Uterus (tissue), 4 donors: Measurements from ENCODE around the gene HBEGF. TPM values are rescaled to one million over a fixed set of nuclear protein-coding genes. Genes with fewer than 3 reads are reported as not detected.
A peak's percentile ranks its signal among the peaks of the same experiment; 100 is the strongest.
"Not testable (repeated sequence)": the region's sequence is repeated elsewhere in the genome, so short reads cannot be mapped to it uniquely, and the experiment has no call there.

Experiments
- DNase-seq, 2 donors: peaks; one replicate each; pipeline ENCODE4 v3.0.0-alpha.2; 2019 to 2020
- H3K27ac ChIP-seq, 2 donors: fragments of 200-600 bp; sonication (generic); 1 replicate in 1 of 2; 2 replicates in 1 of 2; pipeline ENCODE4 v1.5.1; 2016 to 2018
- H3K27me3 ChIP-seq, 2 donors: fragments of 200-600 bp; sonication (generic); one replicate each; pipeline ENCODE4 v1.5.1; 2018 to 2019; ENCODE audit warnings: control low read depth in 1 of 2
- H3K36me3 ChIP-seq, 2 donors: fragments of 200-600 bp; sonication (generic); one replicate each; pipeline ENCODE4 v1.5.1; 2019; ENCODE audit warnings: control low read depth in 1 of 2
- H3K4me1 ChIP-seq, 2 donors: fragments of 200-600 bp; sonication (generic); one replicate each; pipeline ENCODE4 v1.5.1; 2018 to 2019; ENCODE audit warnings: control low read depth in 1 of 2
- H3K4me3 ChIP-seq, 2 donors: fragments of 200-600 bp; sonication (generic); 1 replicate in 1 of 2; 2 replicates in 1 of 2; pipeline ENCODE4 v1.5.1; 2018 to 2019; ENCODE audit warnings: mild to moderate bottlenecking in 1 of 2
- H3K9me3 ChIP-seq, 2 donors: fragments of 200-600 bp; sonication (generic); one replicate each; pipeline ENCODE4 v1.5.1; 2019; ENCODE audit warnings: control low read depth in 1 of 2
- POLR2A ChIP-seq, 2 donors: fragments of 450-650 bp; IDR thresholded peaks; one replicate each; pipeline ENCODE4 v1.6.1; 2016; ENCODE audit warnings: antibody characterized with exemption in 2 of 2, mild to moderate bottlenecking in 1 of 2, moderate library complexity in 1 of 2
- intact Hi-C: fragments of 100-400 bp; cut with DNase I; formaldehyde crosslinking; loops from one replicate; pipeline ENCODE4 v1.15.1; 2023; ENCODE audit warnings: low total_unique reads
- total RNA-seq, 4 donors: library from RNA; depleted of rRNA in 3 of 4; stranded (reverse); fragments of >200 nt in 3 of 4; gene quantifications; one replicate each; pipeline versions ENCODE4 v1.1.0 to v1.2.4, GENCODE V29; 2014 to 2023
- TF ChIP-seq, protein P1 (sequence below), 4 experiments: fragments of 200-600 bp in 2 of 4; fragments of 450-650 bp in 2 of 4; sonication (generic) in 2 of 4; IDR thresholded peaks; one replicate each; pipeline ENCODE4 v1.5.1; 2016 to 2019; ENCODE audit warnings: antibody characterized with exemption in 4 of 4, mild to moderate bottlenecking in 2 of 4, moderate library complexity in 1 of 4
- donor health status: DM: yes; HTN: yes; CAD: no.

HBEGF gene
- total RNA-seq, 4 donors from 2014 or later: 0.77 to 24.4 (median 8.4) TPM

DNA sequence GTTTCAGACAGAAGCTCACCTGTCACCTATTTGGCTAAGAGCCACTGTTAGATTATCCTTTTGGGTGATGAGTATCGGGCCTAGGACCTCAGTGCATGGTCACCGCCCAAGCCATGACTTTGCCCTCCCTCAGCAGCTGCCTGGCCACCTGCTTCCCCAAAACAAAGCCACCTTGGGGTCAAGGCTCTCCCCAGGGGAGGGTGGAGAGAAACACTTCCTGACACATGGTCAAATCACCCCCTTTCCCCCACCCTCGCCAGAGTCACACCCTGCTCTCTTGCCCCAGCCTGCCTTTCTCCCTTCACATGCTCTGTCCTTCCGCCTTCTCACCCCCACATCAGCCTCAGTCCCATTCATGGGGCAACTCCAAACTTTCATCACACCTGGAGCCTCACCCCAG is 1.7 kb upstream of the HBEGF start:
- Histone ChIP-seq H3K9me3 (no peaks in the 10 kb centered on the region), H3K4me3 (no peak overlapping the region), H3K27me3 (no peaks in the 10 kb centered on the region), H3K36me3 (no peaks in the 10 kb centered on the region), H3K27ac (no peak overlapping the region), H3K4me1 (peaks cover 0 to 3% of the 10 kb centered on the region in 2 donors)
- DNase-seq: no peak
- no peak for TF ChIP-seq POLR2A (IDR thresholded peaks at IDR 0.05)
- TF ChIP-seq, protein P1, sequence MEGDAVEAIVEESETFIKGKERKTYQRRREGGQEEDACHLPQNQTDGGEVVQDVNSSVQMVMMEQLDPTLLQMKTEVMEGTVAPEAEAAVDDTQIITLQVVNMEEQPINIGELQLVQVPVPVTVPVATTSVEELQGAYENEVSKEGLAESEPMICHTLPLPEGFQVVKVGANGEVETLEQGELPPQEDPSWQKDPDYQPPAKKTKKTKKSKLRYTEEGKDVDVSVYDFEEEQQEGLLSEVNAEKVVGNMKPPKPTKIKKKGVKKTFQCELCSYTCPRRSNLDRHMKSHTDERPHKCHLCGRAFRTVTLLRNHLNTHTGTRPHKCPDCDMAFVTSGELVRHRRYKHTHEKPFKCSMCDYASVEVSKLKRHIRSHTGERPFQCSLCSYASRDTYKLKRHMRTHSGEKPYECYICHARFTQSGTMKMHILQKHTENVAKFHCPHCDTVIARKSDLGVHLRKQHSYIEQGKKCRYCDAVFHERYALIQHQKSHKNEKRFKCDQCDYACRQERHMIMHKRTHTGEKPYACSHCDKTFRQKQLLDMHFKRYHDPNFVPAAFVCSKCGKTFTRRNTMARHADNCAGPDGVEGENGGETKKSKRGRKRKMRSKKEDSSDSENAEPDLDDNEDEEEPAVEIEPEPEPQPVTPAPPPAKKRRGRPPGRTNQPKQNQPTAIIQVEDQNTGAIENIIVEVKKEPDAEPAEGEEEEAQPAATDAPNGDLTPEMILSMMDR (IDR thresholded peaks at IDR 0.05): no peak
- intact Hi-C loops: loop anchor here (5.0 kb wide), 1 partner anchor 106 kb away; no protein-coding TSS in a partner anchor

DNA sequence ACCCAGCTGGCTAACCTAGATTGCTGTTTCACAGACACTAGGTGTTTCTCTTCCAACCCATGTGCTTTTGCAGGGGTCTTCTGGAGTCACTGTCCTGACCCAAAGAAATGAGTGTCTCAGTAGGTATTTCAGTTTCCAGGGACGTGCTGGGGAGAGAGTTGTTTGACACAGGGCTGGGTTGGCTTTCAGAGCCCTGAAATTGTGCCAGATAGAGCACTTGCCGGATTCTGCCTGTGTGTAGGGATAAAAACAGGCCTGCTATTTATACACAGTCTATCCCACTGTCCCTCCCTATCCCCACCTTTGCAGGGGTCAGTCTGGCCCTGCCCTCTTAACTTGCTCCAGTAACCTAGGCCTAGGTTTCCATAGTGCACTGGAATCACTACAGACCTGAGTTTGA is 957 bp upstream of the HBEGF start:
- no peak overlapping the region for H3K4me3 ChIP-seq
- intact Hi-C loops: loop anchor here (5.0 kb wide), 1 partner anchor 105 kb away; no protein-coding TSS in a partner anchor
- no peaks in the 10 kb centered on the region for H3K36me3 ChIP-seq
- peak overlapping the region; percentile 84 to 88 for H3K27ac ChIP-seq
- DNase-seq: no peak
- H3K27me3 ChIP-seq: no peaks in the 10 kb centered on the region
- H3K4me1 ChIP-seq: peaks cover 0 to 3% of the 10 kb centered on the region in 2 donors
- no peak for TF ChIP-seq POLR2A (IDR thresholded peaks at IDR 0.05)
- TF ChIP-seq, protein P1 (IDR thresholded peaks at IDR 0.05): no peak
- H3K9me3 ChIP-seq: no peaks in the 10 kb centered on the region

DNA sequence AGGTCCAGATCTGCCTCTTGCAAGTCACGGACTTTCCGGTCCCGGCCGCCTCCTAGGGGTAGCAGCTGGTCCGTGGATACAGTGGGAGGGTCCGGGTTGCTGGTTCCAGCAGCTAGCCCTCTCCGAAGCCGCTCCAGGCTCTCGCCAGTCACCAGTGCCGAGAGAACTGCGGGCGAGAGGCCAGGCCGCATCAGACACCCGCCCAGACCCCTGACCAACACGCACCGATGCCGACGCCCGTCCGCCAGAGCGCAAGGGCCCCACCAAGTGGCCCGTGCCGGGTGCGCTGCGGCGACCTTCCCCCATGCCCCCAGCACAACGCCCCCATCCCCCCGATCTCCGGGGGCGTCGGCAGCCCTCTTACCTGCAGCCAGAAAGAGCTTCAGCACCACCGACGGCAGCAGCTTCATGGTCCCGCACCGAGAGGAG is 470 bp downstream of the HBEGF start:
- TF ChIP-seq, protein P1 (IDR thresholded peaks at IDR 0.05): peak in 3 of 4 experiments; percentile 47 to 50 (median 48)
- TF ChIP-seq POLR2A (IDR thresholded peaks at IDR 0.05): no peak
- peak; percentile 62 to 67 for DNase-seq
- intact Hi-C loops: loop anchor here (5.0 kb wide), 1 partner anchor 104 kb away; no protein-coding TSS in a partner anchor

DNA sequence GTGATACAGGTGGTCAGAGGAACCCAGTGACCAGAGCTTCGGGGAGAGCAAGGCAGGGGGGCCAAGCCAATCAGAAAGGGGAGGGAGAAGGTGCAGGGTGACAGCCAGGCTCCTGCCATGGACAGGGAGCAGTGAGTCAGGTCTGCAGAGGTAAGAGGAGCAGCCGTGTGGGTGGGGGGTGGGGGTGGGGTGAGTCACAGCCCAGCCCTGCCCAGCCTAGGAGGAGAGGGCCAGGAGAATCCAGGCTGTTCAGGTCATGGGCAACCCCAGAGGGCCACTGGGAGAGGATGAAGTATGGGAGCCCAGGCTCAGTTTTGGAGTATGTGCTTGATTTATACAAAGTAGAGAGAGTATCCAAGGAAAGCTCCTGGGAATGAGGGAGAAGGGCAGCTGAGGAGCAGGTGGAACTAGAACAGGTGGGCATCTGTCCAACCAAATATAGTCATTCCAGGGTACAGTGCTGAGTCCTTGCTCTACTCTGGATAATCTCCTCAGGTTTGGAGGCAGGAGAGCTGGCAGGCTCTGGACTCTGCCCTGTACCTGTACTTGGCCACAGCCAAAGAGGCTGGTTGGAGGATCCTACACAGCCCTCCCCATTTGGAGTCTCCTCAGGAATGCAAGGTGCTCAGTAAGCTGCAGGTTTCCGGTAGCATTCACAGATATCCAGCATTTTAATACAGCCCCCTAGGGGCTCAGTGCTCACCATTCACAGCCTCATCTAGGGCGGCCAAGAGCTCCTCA is 1.6 kb downstream of the HBEGF start:
- Histone ChIP-seq H3K4me1 (peaks cover 0 to 3% of the 10 kb centered on the region in 2 donors), H3K36me3 (no peaks in the 10 kb centered on the region), H3K27ac (peak overlapping the region in 1 of 2 donors; percentile 88), H3K4me3 (peak overlapping the region in 1 of 2 donors; percentile 96), H3K9me3 (no peaks in the 10 kb centered on the region), H3K27me3 (no peaks in the 10 kb centered on the region)
- no peak for DNase-seq
- intact Hi-C loops: loop anchor here (5.0 kb wide), 1 partner anchor 103 kb away; no protein-coding TSS in a partner anchor
- TF ChIP-seq, protein P1 (IDR thresholded peaks at IDR 0.05): no peak
- TF ChIP-seq POLR2A (IDR thresholded peaks at IDR 0.05): no peak

More for the DNA sequence above, 470 bp downstream of the HBEGF start:
- H3K36me3 ChIP-seq: no peaks in the 10 kb centered on the region
- peak overlapping the region; percentile 84 to 88 for H3K27ac ChIP-seq
- peaks cover 0 to 3% of the 10 kb centered on the region in 2 donors for H3K4me1 ChIP-seq
- H3K4me3 ChIP-seq: peak overlapping the region; percentile 82 to 96
- no peaks in the 10 kb centered on the region for H3K27me3 ChIP-seq
- H3K9me3 ChIP-seq: no peaks in the 10 kb centered on the region

DNA sequence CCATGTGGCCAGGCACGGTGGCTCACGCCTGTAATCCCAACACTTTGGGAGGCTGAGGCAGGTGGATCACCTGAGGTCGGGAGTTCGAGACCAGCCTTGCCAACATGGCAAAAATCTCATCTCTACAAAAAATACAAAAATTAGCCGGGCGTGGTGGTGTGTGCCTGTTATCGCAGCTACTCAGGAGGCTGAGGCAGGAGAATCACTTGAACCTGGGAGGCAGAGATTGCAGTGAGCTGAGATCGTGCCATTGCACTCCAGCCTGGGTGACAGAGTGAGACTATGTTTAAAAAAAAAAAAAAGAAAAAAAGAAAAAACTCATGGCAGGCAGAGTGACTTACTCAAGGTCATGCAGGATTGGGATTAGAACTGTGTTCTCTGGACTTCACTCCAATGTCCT is 2.6 kb downstream of the HBEGF start:
- H3K36me3 ChIP-seq, H3K4me3 ChIP-seq, DNase-seq, H3K9me3 ChIP-seq, H3K27me3 ChIP-seq, H3K4me1 ChIP-seq, intact Hi-C loops: not testable (repeated sequence)
- H3K27ac ChIP-seq: peak overlapping the region in 1 of 2 donors; percentile 52
